H1 (cell line): ENCODE measurements around the gene C1orf115. TPM values are rescaled to one million over a fixed set of nuclear protein-coding genes. Genes with fewer than 3 reads are reported as not detected.

ENCODE experiments used
- CTCF ChIA-PET: fragments of 300-600 bp; sonication (Branson Sonifier 250); formaldehyde crosslinking; loops from one replicate; lab custom pipeline; 2021; ENCODE audit not compliant: partially characterized antibody; lab: Charles Lee
- POLR2A ChIA-PET: fragments of 300-600 bp; sonication (Branson Sonifier 250); formaldehyde crosslinking; loops from one replicate; lab custom pipeline; 2021; ENCODE audit warnings: inconsistent platforms; ENCODE audit not compliant: partially characterized antibody; lab: Charles Lee
- DNase-seq, 2 experiments: peaks; one replicate each; pipeline versions ENCODE4 v3.0.0 to v3.0.0-alpha.2; 2010 to 2022; ENCODE audit warnings: low spot score in 2 of 2, low read depth in 1 of 2, mixed read lengths in 1 of 2
- FAIRE-seq: peaks from 2 replicates; lab custom pipeline; 2011; peaks lifted over from hg19 to GRCh38; lab: Jason Lieb, UNC
- H2AFZ ChIP-seq: 2 replicates; pipeline ENCODE4 v1.8.1; 2012; ENCODE audit warnings: low read length, inconsistent platforms
- H2AK5ac ChIP-seq: 2 replicates; pipeline ENCODE4 v1.6.1; 2013; ENCODE audit warnings: low read depth, low read length
- H2BK120ac ChIP-seq: replicated peaks from 2 replicates; pipeline ENCODE3; 2013; ENCODE audit warnings: low read depth, low read length, inconsistent platforms
- H2BK12ac ChIP-seq: 2 replicates; pipeline ENCODE4 v1.6.1; 2013; ENCODE audit warnings: low read depth, low read length
- H2BK15ac ChIP-seq: 2 replicates; pipeline ENCODE4 v1.6.1; 2013; ENCODE audit warnings: low read length
- H2BK20ac ChIP-seq: 2 replicates; pipeline ENCODE4 v1.6.1; 2013; ENCODE audit warnings: low read length
- H2BK5ac ChIP-seq: 2 replicates; pipeline ENCODE4 v1.6.1; 2013; ENCODE audit warnings: low read depth, low read length
- H3K14ac ChIP-seq: 2 replicates; pipeline ENCODE4 v1.6.1; 2013; ENCODE audit warnings: inconsistent platforms; ENCODE audit not compliant: insufficient read length
- H3K18ac ChIP-seq: 2 replicates; pipeline ENCODE4 v1.6.1; 2013; ENCODE audit warnings: low read length; ENCODE audit errors: extremely low read depth
- H3K23ac ChIP-seq: 2 replicates; pipeline ENCODE4 v1.6.1; 2013; ENCODE audit warnings: inconsistent platforms; ENCODE audit not compliant: insufficient read length
- H3K23me2 ChIP-seq: 2 replicates; pipeline ENCODE4 v1.6.1; 2013; ENCODE audit warnings: low read depth, low read length
- H3K27ac ChIP-seq: 2 replicates; pipeline ENCODE4 v1.6.1; 2011; ENCODE audit warnings: low read depth, low read length, inconsistent platforms
- H3K27me3 ChIP-seq, 4 experiments: replicated peaks in 1 of 4; 1 replicate in 1 of 4; 2 replicates in 3 of 4; pipeline versions ENCODE4 v1.6.1 to v1.8.1; 2011 to 2013; ENCODE audit warnings: low read length in 3 of 4, mild to moderate bottlenecking in 3 of 4, inconsistent platforms in 2 of 4, mixed read lengths in 2 of 4, moderate library complexity in 1 of 4; ENCODE audit not compliant: control insufficient read depth in 3 of 4, insufficient read depth in 3 of 4; ENCODE audit errors: extremely low read depth in 1 of 4
- H3K36me3 ChIP-seq, 4 experiments: 2 replicates each; pipeline versions ENCODE4 v1.6.1 to v1.8.1; 2011 to 2013; ENCODE audit warnings: mild to moderate bottlenecking in 4 of 4, low read length in 3 of 4, moderate library complexity in 2 of 4, control low read depth in 1 of 4, inconsistent platforms in 1 of 4; ENCODE audit not compliant: insufficient read depth in 4 of 4, control insufficient read depth in 2 of 4
- H3K4ac ChIP-seq: replicated peaks from 2 replicates; pipeline ENCODE3; 2013; ENCODE audit warnings: low read length, low read depth, mixed read lengths, inconsistent platforms; ENCODE audit not compliant: insufficient read length
- H3K4me1 ChIP-seq, 4 experiments: replicated peaks in 1 of 4; 1 replicate in 1 of 4; 2 replicates in 3 of 4; pipeline versions ENCODE4 v1.6.1 to v1.8.1; 2011 to 2013; ENCODE audit warnings: low read length in 3 of 4, inconsistent platforms in 2 of 4, mixed read lengths in 1 of 4; ENCODE audit not compliant: insufficient read depth in 4 of 4, control insufficient read depth in 3 of 4
- H3K4me2 ChIP-seq, 2 experiments: 2 replicates each; pipeline versions ENCODE4 v1.6.1 to v1.8.1; 2011 to 2013; ENCODE audit warnings: low read depth in 2 of 2, low read length in 2 of 2, control low read depth in 1 of 2, inconsistent platforms in 1 of 2, mild to moderate bottlenecking in 1 of 2; ENCODE audit not compliant: insufficient read depth in 1 of 2
- H3K4me3 ChIP-seq, 4 experiments: fragments of 200-600, 300-600 bp in 1 of 4; sonication (generic), shearing (Covaris generic), sonication (Bioruptor Twin) in 1 of 4; 2 replicates each; pipeline versions ENCODE4 v1.5.1 to v1.8.1; 2011 to 2016; ENCODE audit warnings: low read length in 4 of 4, low read depth in 3 of 4, control low read depth in 2 of 4, inconsistent platforms in 2 of 4, mild to moderate bottlenecking in 2 of 4, mixed read lengths in 1 of 4, moderate library complexity in 1 of 4; ENCODE audit not compliant: insufficient read depth in 2 of 4; ENCODE audit errors: extremely low read depth in 1 of 4
- H3K56ac ChIP-seq: replicated peaks from 2 replicates; pipeline ENCODE3; 2013; ENCODE audit warnings: low read depth, mild to moderate bottlenecking, mixed read lengths, low read length, inconsistent platforms; ENCODE audit not compliant: insufficient read length
- H3K79me1 ChIP-seq: 2 replicates; pipeline ENCODE4 v1.6.1; 2013; ENCODE audit warnings: low read depth, low read length, control low read depth
- H3K79me2 ChIP-seq, 2 experiments: 2 replicates each; pipeline versions ENCODE4 v1.6.1 to v1.8.1; 2012 to 2013; ENCODE audit warnings: low read length in 2 of 2, mild to moderate bottlenecking in 2 of 2, inconsistent platforms in 1 of 2; ENCODE audit not compliant: insufficient read depth in 2 of 2, control insufficient read depth in 1 of 2
- H3K9ac ChIP-seq, 4 experiments: replicated peaks in 1 of 4; 1 replicate in 1 of 4; 2 replicates in 3 of 4; pipeline versions ENCODE4 v1.6.1 to v1.8.1; 2011 to 2013; ENCODE audit warnings: low read depth in 3 of 4, low read length in 3 of 4, control low read depth in 2 of 4, mild to moderate bottlenecking in 2 of 4, moderate library complexity in 2 of 4, inconsistent platforms in 1 of 4; ENCODE audit errors: extremely low read depth in 1 of 4
- H3K9me3 ChIP-seq, 2 experiments: 2 replicates each; pipeline versions ENCODE4 v1.6.1 to v1.8.1; 2012 to 2013; ENCODE audit warnings: mild to moderate bottlenecking in 2 of 2, moderate library complexity in 2 of 2, control low read depth in 1 of 2, inconsistent platforms in 1 of 2, low read depth in 1 of 2, low read length in 1 of 2, mixed read lengths in 1 of 2; ENCODE audit not compliant: insufficient read depth in 2 of 2
- H4K20me1 ChIP-seq, 2 experiments: replicated peaks in 1 of 2; 2 replicates each; pipeline versions ENCODE3 to v1.8.1; 2011 to 2013; ENCODE audit warnings: inconsistent platforms in 2 of 2, low read length in 2 of 2, mild to moderate bottlenecking in 1 of 2; ENCODE audit not compliant: insufficient read depth in 2 of 2, control insufficient read depth in 1 of 2
- H4K5ac ChIP-seq: 2 replicates; pipeline ENCODE4 v1.6.1; 2013; ENCODE audit warnings: low read length, low read depth, mixed read lengths, inconsistent platforms; ENCODE audit not compliant: insufficient read length
- H4K8ac ChIP-seq: 2 replicates; pipeline ENCODE4 v1.8.0; 2013; ENCODE audit warnings: mild to moderate bottlenecking, moderate library complexity, low read length, inconsistent platforms; ENCODE audit not compliant: insufficient read depth; ENCODE audit errors: extremely low read depth
- H4K91ac ChIP-seq: replicated peaks from 2 replicates; pipeline ENCODE3; 2013; ENCODE audit warnings: low read length, mixed read lengths, inconsistent platforms; ENCODE audit not compliant: insufficient read length
- CBX5 ChIP-seq: fragments of 300-800, 300-1000 bp; sonication (generic); IDR thresholded peaks from 2 replicates; pipeline ENCODE4 v1.7.1; 2016; ENCODE audit warnings: antibody characterized with exemption, low read length, low read depth
- CHD2 ChIP-seq: IDR thresholded peaks from 2 replicates; pipeline ENCODE4 v1.6.1; 2012; ENCODE audit warnings: low read length, improper control_type of control experiment
- CTBP2 ChIP-seq: IDR thresholded peaks from 2 replicates; pipeline ENCODE4 v1.7.0; 2011; ENCODE audit warnings: borderline replicate concordance, mild to moderate bottlenecking, moderate library complexity, mixed read lengths, low read length; ENCODE audit not compliant: insufficient read depth, insufficient read length
- EZH2 ChIP-seq: fragments of 200-600 bp; sonication (generic); IDR thresholded peaks from 2 replicates; pipeline ENCODE4 v1.7.1; 2012; ENCODE audit warnings: low read depth, mild to moderate bottlenecking, moderate library complexity, low read length, inconsistent platforms; ENCODE audit not compliant: severe bottlenecking
- GTF2F1 ChIP-seq: IDR thresholded peaks from 2 replicates; pipeline ENCODE4 v1.6.1; 2012; ENCODE audit warnings: low read depth, low read length, improper control_type of control experiment, borderline replicate concordance
- HDAC2 ChIP-seq, 2 experiments: fragments of 300-600 bp in 1 of 2; sonication (generic) in 1 of 2; IDR thresholded peaks; 2 replicates each; pipeline ENCODE4 v1.6.1; 2011 to 2012; ENCODE audit warnings: low read depth in 2 of 2, low read length in 2 of 2, mild to moderate bottlenecking in 2 of 2, moderate library complexity in 2 of 2, borderline replicate concordance in 1 of 2, inconsistent platforms in 1 of 2
- JUN ChIP-seq: IDR thresholded peaks from 2 replicates; pipeline ENCODE4 v1.6.1; 2011; ENCODE audit warnings: low read depth, mild to moderate bottlenecking, improper control_type of control experiment, low read length
- KDM1A ChIP-seq: fragments of 200-600, 300-600 bp; sonication (generic); IDR thresholded peaks from 2 replicates; pipeline ENCODE4 v1.7.1; 2016; ENCODE audit warnings: mild to moderate bottlenecking, low read length, borderline replicate concordance
- MAFK ChIP-seq: IDR thresholded peaks from 2 replicates; pipeline ENCODE4 v1.6.1; 2012; ENCODE audit warnings: low read depth, mild to moderate bottlenecking, improper control_type of control experiment, low read length
- RXRA ChIP-seq: IDR thresholded peaks from 2 replicates; pipeline ENCODE4 v1.6.1; 2011; ENCODE audit warnings: low read depth, mild to moderate bottlenecking, low read length, moderate library complexity; ENCODE audit not compliant: insufficient read depth
- TBP ChIP-seq: IDR thresholded peaks from 2 replicates; pipeline ENCODE4 v1.6.1; 2011; ENCODE audit warnings: low read depth, low read length, improper control_type of control experiment
- TCF12 ChIP-seq: IDR thresholded peaks from 2 replicates; pipeline ENCODE4 v1.6.1; 2011; ENCODE audit warnings: low read depth, mild to moderate bottlenecking, low read length
- whole genome bisulfite sequencing, 2 experiments: shearing (Covaris generic) in 1 of 2; methylation state at CpG; one replicate each; pipeline versions ENCODE4 v1.1.6 to v1.1.7; 2013 to 2015; ENCODE audit warnings: low lambda C conversion rate in 2 of 2, mixed read lengths in 2 of 2, inconsistent platforms in 1 of 2, low coverage in 1 of 2, missing lambda C conversion rate in 1 of 2; ENCODE audit not compliant: insufficient replicate concordance in 2 of 2, insufficient coverage in 1 of 2, insufficient read length in 1 of 2; ENCODE audit errors: extremely low coverage in 1 of 2, missing lambda C conversion rate in 1 of 2; 5-methylcytosine and 5-hydroxymethylcytosine counted together
- polyA plus RNA-seq, 7 experiments: library from polyadenylated mRNA; depleted of rRNA in 3 of 7; stranded (reverse) in 5 of 7; unstranded in 2 of 7; fragments of >200 nt in 5 of 7; fragments of 200-250 nt in 2 of 7; gene quantifications; 1 replicate in 5 of 7; 2 replicates in 1 of 7; 4 replicates in 1 of 7; pipeline versions ENCODE4 v1.2.1 to v1.2.3, GENCODE V29; 2011 to 2013; ENCODE audit warnings: missing spikeins in 2 of 7, mixed read lengths in 2 of 7
- total RNA-seq: library from RNA; stranded (reverse); fragmentation: NEBNext Ultra II Directional; extraction: Animal tissue kit (Norgen Biotek cat#: 25700); gene quantifications from 2 replicates; pipeline ENCODE4 v1.2.1, GENCODE V29; 2021
- TF ChIP-seq, protein P1 (sequence below): IDR thresholded peaks from 2 replicates; pipeline ENCODE4 v1.6.1; 2011; ENCODE audit warnings: low read length, improper control_type of control experiment

Gene C1orf115
- total and polyA plus RNA-seq, 2 of the 8 experiments (the other 6 are each of a cell fraction or from before 2014, with no cell fraction given): 3.5 to 5.6 TPM

DNA sequence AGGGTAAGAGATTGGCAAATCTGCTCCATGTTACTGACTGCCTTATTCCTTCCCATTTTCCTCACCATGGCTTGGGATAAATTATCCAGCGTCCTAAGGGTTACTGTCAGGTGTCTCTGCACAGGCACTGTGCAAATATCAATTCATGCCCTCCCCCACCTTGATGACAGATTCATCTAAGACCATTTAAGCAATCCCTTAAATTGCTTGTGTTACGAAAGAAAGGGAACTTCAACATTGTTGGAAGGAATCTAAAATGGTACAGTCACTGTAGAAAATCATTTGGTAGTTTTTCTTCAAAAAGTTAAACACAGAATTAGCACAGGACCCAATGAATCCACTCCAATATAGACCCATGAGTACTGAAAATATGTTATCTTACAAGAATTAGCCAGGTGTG is 40.3 kb downstream of the C1orf115 start:
- Histone ChIP-seq H3K9me3 (no peaks in the 10 kb centered on the region), H3K23ac (no peak overlapping the region), H3K79me2 (no peaks in the 10 kb centered on the region), H4K91ac (no peak overlapping the region), H3K56ac (no peak overlapping the region), H3K23me2 (no peaks in the 10 kb centered on the region), H3K36me3 (no peaks in the 10 kb centered on the region), H3K18ac (no peak overlapping the region), H3K9ac (no peak overlapping the region), H2BK12ac (no peak overlapping the region), H3K27ac (no peak overlapping the region), H4K5ac (no peak overlapping the region), H2AFZ (no peak overlapping the region), H2BK5ac (no peak overlapping the region), H4K20me1 (no peaks in the 10 kb centered on the region), H3K4me2 (no peak overlapping the region), H3K4me3 (no peak overlapping the region), H3K27me3 (no peaks in the 10 kb centered on the region), H3K14ac (no peak overlapping the region), H3K4ac (no peak overlapping the region), H4K8ac (no peak overlapping the region), H3K79me1 (no peaks in the 10 kb centered on the region), H2BK20ac (no peak overlapping the region), H3K4me1 (peaks cover 0 to 2% (median 0%) of the 10 kb centered on the region in 4 experiments; a peak in 1 of 7 replicates), H2BK15ac (no peak overlapping the region), H2AK5ac (no peak overlapping the region), H2BK120ac (no peak overlapping the region)
- FAIRE-seq: no peak
- no peak for DNase-seq
- 79% methylated on average over 2 of the region's 2 CpGs; no CpG with 5 or more reads in 1 of the 2 experiments for WGBS, 2 experiments
- ChIA-PET CTCF (interaction anchor here (0.8 to 4.0 kb wide), 3 partner anchors 12 to 320 kb away, joined by 3 to 24 read pairs (median 7); no protein-coding TSS in a partner anchor), POLR2A (no interaction called here)
- TF ChIP-seq TBP (no peak), KDM1A (no peak), GTF2F1 (no peak), CHD2 (no peak), HDAC2 (IDR thresholded peaks at IDR 0.05; ENCODE audit: borderline replicate concordance in 1 of 2, low read depth in 2 of 2, low read length in 2 of 2) (no peak), TCF12 (no peak), MAFK (no peak), CBX5 (no peak), RXRA (no peak), JUN (no peak), EZH2 (no peak), CTBP2 (no peak)
- TF ChIP-seq, protein P1, sequence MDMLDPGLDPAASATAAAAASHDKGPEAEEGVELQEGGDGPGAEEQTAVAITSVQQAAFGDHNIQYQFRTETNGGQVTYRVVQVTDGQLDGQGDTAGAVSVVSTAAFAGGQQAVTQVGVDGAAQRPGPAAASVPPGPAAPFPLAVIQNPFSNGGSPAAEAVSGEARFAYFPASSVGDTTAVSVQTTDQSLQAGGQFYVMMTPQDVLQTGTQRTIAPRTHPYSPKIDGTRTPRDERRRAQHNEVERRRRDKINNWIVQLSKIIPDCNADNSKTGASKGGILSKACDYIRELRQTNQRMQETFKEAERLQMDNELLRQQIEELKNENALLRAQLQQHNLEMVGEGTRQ: no peak
